Liver (tissue), 9 donors: ENCODE data around the gene WRNIP1. TPM values are rescaled to one million over a fixed set of nuclear protein-coding genes. Genes with fewer than 3 reads are reported as not detected.

Source experiments
- DNase-seq: peaks from one replicate; pipeline ENCODE4 v3.0.0-alpha.2; 2017; ENCODE audit warnings: low spot score
- H3K27ac ChIP-seq, 2 donors: one replicate each; pipeline ENCODE4 v1.7.0; 2013; ENCODE audit warnings: inconsistent platforms in 2 of 2, low read length in 2 of 2, control low read depth in 1 of 2, low read depth in 1 of 2, mild to moderate bottlenecking in 1 of 2
- H3K27me3 ChIP-seq, 4 donors: one replicate each; pipeline versions ENCODE4 v1.6.1 to v1.7.0; 2013; ENCODE audit warnings: low read length in 3 of 4, inconsistent platforms in 1 of 4, mild to moderate bottlenecking in 1 of 4, moderate library complexity in 1 of 4; ENCODE audit not compliant: control insufficient read depth in 4 of 4, insufficient read depth in 4 of 4
- H3K36me3 ChIP-seq, 4 donors: one replicate each; pipeline versions ENCODE4 v1.6.1 to v1.7.0; 2013; ENCODE audit warnings: low read length in 3 of 4, mild to moderate bottlenecking in 3 of 4, low read depth in 1 of 4, moderate library complexity in 1 of 4; ENCODE audit not compliant: control insufficient read depth in 4 of 4, insufficient read depth in 3 of 4
- H3K4me1 ChIP-seq, 4 donors: one replicate each; pipeline versions ENCODE4 v1.6.1 to v1.7.0; 2013; ENCODE audit warnings: low read length in 3 of 4, mild to moderate bottlenecking in 3 of 4, moderate library complexity in 1 of 4; ENCODE audit not compliant: control insufficient read depth in 4 of 4, insufficient read depth in 4 of 4
- H3K4me3 ChIP-seq, 3 donors: one replicate each; pipeline versions ENCODE4 v1.6.1 to v1.7.0; 2013; ENCODE audit warnings: low read length in 3 of 3, control low read depth in 1 of 3, low read depth in 1 of 3, mild to moderate bottlenecking in 1 of 3
- H3K9ac ChIP-seq, 2 donors: one replicate each; pipeline ENCODE4 v1.7.0; 2013; ENCODE audit warnings: low read length in 2 of 2, mild to moderate bottlenecking in 2 of 2, moderate library complexity in 2 of 2, control low read depth in 1 of 2, low read depth in 1 of 2
- H3K9me3 ChIP-seq, 4 donors: one replicate each; pipeline versions ENCODE4 v1.6.1 to v1.7.0; 2013; ENCODE audit warnings: low read length in 3 of 4; ENCODE audit not compliant: control insufficient read depth in 4 of 4
- ATF3 ChIP-seq: IDR thresholded peaks from 2 replicates; pipeline ENCODE4 v1.6.1; 2016; ENCODE audit warnings: antibody characterized with exemption
- CTCF ChIP-seq: fragments of 150-350 bp; IDR thresholded peaks from 2 replicates; pipeline ENCODE4 v1.5.1; 2017; ENCODE audit warnings: improper control_type of control experiment, low read depth, low read length; ENCODE audit not compliant: missing input control
- EGR1 ChIP-seq, 2 donors: IDR thresholded peaks; 2 replicates each; pipeline ENCODE4 v1.6.1; 2016 to 2018; ENCODE audit warnings: antibody characterized with exemption in 2 of 2, low read depth in 2 of 2
- FOXA1 ChIP-seq: IDR thresholded peaks from 2 replicates; pipeline ENCODE4 v1.6.1; 2016; ENCODE audit warnings: antibody characterized with exemption
- FOXA2 ChIP-seq: IDR thresholded peaks from 2 replicates; pipeline ENCODE4 v1.6.1; 2016; ENCODE audit warnings: antibody characterized with exemption
- GABPA ChIP-seq, 2 donors: IDR thresholded peaks in 1 of 2; conservative IDR thresholded peaks in 1 of 2; 2 replicates each; pipeline ENCODE4 v1.6.1; 2016; ENCODE audit warnings: antibody characterized with exemption in 2 of 2, mild to moderate bottlenecking in 1 of 2, moderate library complexity in 1 of 2
- HNF4A ChIP-seq, 2 donors: conservative IDR thresholded peaks; 2 replicates each; pipeline ENCODE4 v1.6.1; 2016; ENCODE audit warnings: antibody characterized with exemption in 2 of 2, mild to moderate bottlenecking in 2 of 2
- JUND ChIP-seq, 2 donors: IDR thresholded peaks; 2 replicates each; pipeline ENCODE4 v1.6.1; 2016; ENCODE audit warnings: antibody characterized with exemption in 2 of 2
- MAX ChIP-seq: IDR thresholded peaks from 2 replicates; pipeline ENCODE4 v1.6.1; 2016; ENCODE audit warnings: antibody characterized with exemption
- NR2F2 ChIP-seq: IDR thresholded peaks from 2 replicates; pipeline ENCODE4 v1.6.1; 2016; ENCODE audit warnings: antibody characterized with exemption
- RAD21 ChIP-seq, 2 donors: IDR thresholded peaks; 2 replicates each; pipeline ENCODE4 v1.6.1; 2016; ENCODE audit warnings: antibody characterized with exemption in 2 of 2, mild to moderate bottlenecking in 2 of 2
- REST ChIP-seq: IDR thresholded peaks from 2 replicates; pipeline ENCODE4 v1.6.1; 2016; ENCODE audit warnings: antibody characterized with exemption, mild to moderate bottlenecking
- RXRA ChIP-seq, 2 donors: IDR thresholded peaks; 2 replicates each; pipeline ENCODE4 v1.6.1; 2017 to 2018; ENCODE audit warnings: antibody characterized with exemption in 2 of 2, mild to moderate bottlenecking in 1 of 2
- SP1 ChIP-seq: IDR thresholded peaks from 2 replicates; pipeline ENCODE4 v1.6.1; 2018; ENCODE audit warnings: antibody characterized with exemption, mild to moderate bottlenecking
- TAF1 ChIP-seq: conservative IDR thresholded peaks from 2 replicates; pipeline ENCODE4 v1.6.1; 2016; ENCODE audit warnings: antibody characterized with exemption, mild to moderate bottlenecking
- YY1 ChIP-seq: IDR thresholded peaks from 2 replicates; pipeline ENCODE4 v1.6.1; 2016; ENCODE audit warnings: antibody characterized with exemption, mild to moderate bottlenecking
- ZBTB33 ChIP-seq: IDR thresholded peaks from 2 replicates; pipeline ENCODE4 v1.6.1; 2016; ENCODE audit warnings: antibody characterized with exemption
- WGBS: extraction: QIAGEN DNeasy Blood & Tissue Kit; methylation state at CpG from one replicate; pipeline ENCODE4 v1.1.7; 2013; 5-methylcytosine and 5-hydroxymethylcytosine counted together
- polyA plus RNA-seq, 2 donors: library from polyadenylated mRNA; stranded (reverse) in 1 of 2; unstranded in 1 of 2; fragments of 200-250 nt in 1 of 2; fragments of >200 nt in 1 of 2; fragmentation: Nextera tagmentation in 1 of 2; extraction: Ambion mirVana in 1 of 2; gene quantifications; one replicate each; pipeline versions ENCODE4 v1.2.1 to v1.2.3, GENCODE V29; 2013 to 2015
- total RNA-seq, 2 donors: library from RNA; depleted of rRNA; stranded (reverse); fragments of >200 nt; gene quantifications; one replicate each; pipeline ENCODE4 v1.2.3, GENCODE V29; 2014
- donor health status: healthy.
- donor health status: healthy.
- donor health status: healthy.
- donor health status: healthy.
- donor health status: healthy.

WRNIP1 gene
- total and polyA plus RNA-seq, 4 donors, result 10.0 to 32.7 (median 23.9) TPM

- no peak overlapping the region for H3K9ac ChIP-seq
- no peaks in the 10 kb centered on the region for H3K27me3 ChIP-seq
- TF ChIP-seq JUND (IDR thresholded peaks at IDR 0.05) (no peak), ATF3 (no peak), HNF4A (conservative IDR thresholded peaks at IDR 0.05) (no peak), FOXA1 (no peak), TAF1 (no peak), FOXA2 (no peak), NR2F2 (no peak), EGR1 (IDR thresholded peaks at IDR 0.05; ENCODE audit: low read depth in 2 of 2) (no peak), REST (no peak), YY1 (no peak), GABPA (IDR thresholded peaks at IDR 0.05 in 1 of 2, conservative IDR thresholded peaks at IDR 0.05 in 1 of 2) (no peak), MAX (no peak), SP1 (no peak), CTCF (no peak)
- peaks cover 0 to 2% (median 0%) of the 10 kb centered on the region in 4 donors for H3K4me1 ChIP-seq
- H3K4me3 ChIP-seq, result no peak overlapping the region
- H3K36me3 ChIP-seq, result no peaks in the 10 kb centered on the region
- DNase-seq, result no peak
- H3K9me3 ChIP-seq, result no peaks in the 10 kb centered on the region
- no peak overlapping the region for H3K27ac ChIP-seq
- 95% methylated on average over 14 of the region's 14 CpGs for whole genome bisulfite sequencing
Measured at GRCh38 chr6:2805031-2805430, 39.8 kb downstream of the WRNIP1 start.

GRCh38 chr6:2806644-2807043 is 41.5 kb downstream of the WRNIP1 start:
- Histone ChIP-seq H3K27me3 (no peaks in the 10 kb centered on the region), H3K36me3 (no peaks in the 10 kb centered on the region), H3K27ac (no peak overlapping the region), H3K9me3 (no peaks in the 10 kb centered on the region), H3K4me1 (peaks cover 0 to 2% (median 0%) of the 10 kb centered on the region in 4 donors), H3K9ac (no peak overlapping the region), H3K4me3 (no peak overlapping the region)
- DNase-seq, result no peak
- WGBS, result 78% methylated on average over 3 of the region's 3 CpGs
- no peak for TF ChIP-seq CTCF
- no peak for TF ChIP-seq YY1
- TF ChIP-seq GABPA (IDR thresholded peaks at IDR 0.05 in 1 of 2, conservative IDR thresholded peaks at IDR 0.05 in 1 of 2), result no peak
- TF ChIP-seq MAX, result no peak
- TF ChIP-seq REST, result no peak
- TF ChIP-seq ZBTB33, result no peak
- no peak for TF ChIP-seq NR2F2
- no peak for TF ChIP-seq SP1
- no peak for TF ChIP-seq RXRA (IDR thresholded peaks at IDR 0.05)
- no peak for TF ChIP-seq TAF1
- no peak for TF ChIP-seq RAD21 (IDR thresholded peaks at IDR 0.05)
- no peak for TF ChIP-seq HNF4A (conservative IDR thresholded peaks at IDR 0.05)
